Measurements from ENCODE around the gene POLL.

- TF ChIP-seq, protein P1, sequence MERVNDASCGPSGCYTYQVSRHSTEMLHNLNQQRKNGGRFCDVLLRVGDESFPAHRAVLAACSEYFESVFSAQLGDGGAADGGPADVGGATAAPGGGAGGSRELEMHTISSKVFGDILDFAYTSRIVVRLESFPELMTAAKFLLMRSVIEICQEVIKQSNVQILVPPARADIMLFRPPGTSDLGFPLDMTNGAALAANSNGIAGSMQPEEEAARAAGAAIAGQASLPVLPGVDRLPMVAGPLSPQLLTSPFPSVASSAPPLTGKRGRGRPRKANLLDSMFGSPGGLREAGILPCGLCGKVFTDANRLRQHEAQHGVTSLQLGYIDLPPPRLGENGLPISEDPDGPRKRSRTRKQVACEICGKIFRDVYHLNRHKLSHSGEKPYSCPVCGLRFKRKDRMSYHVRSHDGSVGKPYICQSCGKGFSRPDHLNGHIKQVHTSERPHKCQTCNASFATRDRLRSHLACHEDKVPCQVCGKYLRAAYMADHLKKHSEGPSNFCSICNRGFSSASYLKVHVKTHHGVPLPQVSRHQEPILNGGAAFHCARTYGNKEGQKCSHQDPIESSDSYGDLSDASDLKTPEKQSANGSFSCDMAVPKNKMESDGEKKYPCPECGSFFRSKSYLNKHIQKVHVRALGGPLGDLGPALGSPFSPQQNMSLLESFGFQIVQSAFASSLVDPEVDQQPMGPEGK (CRISPR knock-in tag; IDR thresholded peaks at IDR 0.05; ENCODE audit: borderline replicate concordance), result no peak
- TF ChIP-seq GLIS3 (CRISPR knock-in tag; IDR thresholded peaks at IDR 0.05) (no peak), ZFP3 (CRISPR knock-in tag; IDR thresholded peaks at IDR 0.05) (no peak), TSHZ2 (CRISPR knock-in tag; IDR thresholded peaks at IDR 0.05) (no peak), PPARA (CRISPR knock-in tag; IDR thresholded peaks at IDR 0.05; ENCODE audit: borderline replicate concordance) (no peak)
Measured at GRCh38 chr10:101536800-101537199, 51.3 kb downstream of the POLL start.

Data from SK-N-SH treated with all-trans-retinoic acid at 6 μM for 48 hours (cell line).